HG03469 (cell line): Measurements from ENCODE around the gene WSCD1.

Source experiments
- ATAC-seq: cut with Tn5 transposase; IDR thresholded peaks from one replicate; pipeline ENCODE4 v1.9.1; 2021; ENCODE audit warnings: mild to moderate bottlenecking, moderate library complexity, moderate number of reproducible peaks; ENCODE audit not compliant: unreplicated experiment

WSCD1 gene

GRCh38 chr17:6069539-6070429 is at the start of gene WSCD1:
WSCD1 (plus strand) TSS chr17:6070379; CDS start chr17:6080659, 10,280 bp downstream.
- no peak for ATAC-seq

GRCh38 chr17:6021011-6021400 is 49.2 kb upstream of the WSCD1 start:
- ATAC-seq: no peak

DNA sequence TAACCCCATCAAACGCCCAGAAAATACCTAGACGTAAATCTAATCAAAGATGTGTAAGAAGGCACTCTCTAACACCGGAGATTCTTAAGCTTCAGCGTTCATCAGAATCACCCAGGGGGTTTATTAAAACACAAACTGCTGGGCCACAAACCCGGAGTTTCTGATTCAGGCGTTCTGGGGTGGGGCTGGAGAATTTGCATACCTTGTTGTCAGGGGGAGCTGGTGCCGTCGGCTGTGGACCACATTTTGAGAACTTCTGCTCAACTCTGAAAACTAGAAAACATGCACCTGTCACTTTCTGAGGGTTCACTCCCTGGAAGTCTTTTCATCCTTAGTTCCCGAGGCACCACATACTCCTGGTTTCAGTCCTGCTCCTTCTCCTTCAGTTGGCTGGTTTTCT is 48.6 kb upstream of the WSCD1 start:
- no peak for ATAC-seq

GRCh38 chr17:6023036-6023831 is 46.9 kb upstream of the WSCD1 start:
- ATAC-seq: no peak

DNA sequence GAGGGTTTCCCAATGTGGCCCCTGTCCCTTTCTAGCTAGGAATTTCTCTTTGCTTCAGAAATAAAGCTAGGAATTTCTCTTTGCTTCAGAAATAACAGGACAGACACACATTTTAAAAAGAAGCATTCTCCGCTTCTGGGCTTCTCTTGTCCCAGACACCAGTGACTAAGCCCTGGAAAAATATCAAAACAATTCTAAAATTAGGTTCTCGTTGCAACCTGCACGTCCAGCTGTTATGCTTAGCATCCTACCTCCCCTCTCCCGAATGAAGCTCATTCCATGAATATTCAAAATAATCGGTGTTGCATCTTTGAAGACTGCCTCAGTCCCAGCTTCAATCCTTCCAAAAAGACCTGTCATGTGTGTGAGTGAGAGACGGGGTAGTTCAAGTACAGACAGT is 45.6 kb upstream of the WSCD1 start:
- ATAC-seq: no peak

DNA sequence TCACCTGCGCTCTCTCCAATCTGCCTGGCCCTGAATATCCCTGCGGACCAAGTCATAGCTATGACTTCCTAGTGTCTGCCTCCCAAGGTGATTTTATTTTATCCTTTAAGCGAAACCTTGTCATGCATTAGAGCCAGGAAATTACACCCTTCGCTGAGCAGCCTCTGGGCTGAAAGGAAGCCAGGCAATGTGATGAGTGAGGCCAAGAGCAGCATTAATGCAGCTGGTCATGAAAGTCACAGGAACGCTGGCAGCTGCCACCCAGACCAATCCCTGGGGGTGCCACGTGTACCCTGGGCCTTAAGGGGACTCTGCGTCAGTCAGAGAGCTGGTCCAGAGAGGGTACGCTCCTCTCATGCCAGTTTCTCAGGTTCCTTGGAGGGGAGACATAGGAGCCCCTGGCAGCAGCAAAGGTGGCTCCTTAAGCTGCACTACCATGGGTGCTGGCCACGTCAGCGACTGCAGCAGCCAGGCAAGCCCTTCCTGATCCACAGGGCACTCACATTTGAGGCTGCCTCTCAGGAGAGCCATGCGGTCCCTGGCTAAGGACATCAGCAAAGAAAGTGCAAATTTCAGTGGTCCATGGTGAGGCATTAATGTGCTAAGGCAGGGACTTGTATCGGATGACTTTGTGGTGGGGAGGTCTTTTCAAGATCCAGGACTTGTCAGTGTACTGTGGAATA is 42.7 kb upstream of the WSCD1 start:
- ATAC-seq: no peak

DNA sequence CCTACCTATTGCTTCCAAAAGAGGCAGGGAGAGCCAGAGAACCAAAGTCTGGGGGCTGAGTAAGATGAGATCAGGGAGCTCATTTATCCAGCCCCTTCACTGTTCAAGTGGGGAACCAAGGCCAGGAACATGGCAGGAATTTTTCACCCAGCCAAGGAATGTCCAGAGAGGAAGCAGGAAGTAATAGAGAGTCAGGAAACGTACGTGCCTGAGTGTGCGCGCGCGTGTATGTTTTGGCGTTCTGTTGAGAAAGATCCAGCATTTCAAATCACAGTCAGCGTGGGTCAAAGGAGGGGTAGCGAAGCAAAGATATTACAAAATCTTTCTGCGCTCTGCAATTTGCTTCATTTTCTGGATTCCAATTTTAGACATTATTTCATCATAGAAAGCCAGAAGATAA is 41.9 kb upstream of the WSCD1 start:
- no peak for ATAC-seq

- ATAC-seq: no peak
Measured at GRCh38 chr17:6035801-6036394, 34.3 kb upstream of the WSCD1 start.

DNA sequence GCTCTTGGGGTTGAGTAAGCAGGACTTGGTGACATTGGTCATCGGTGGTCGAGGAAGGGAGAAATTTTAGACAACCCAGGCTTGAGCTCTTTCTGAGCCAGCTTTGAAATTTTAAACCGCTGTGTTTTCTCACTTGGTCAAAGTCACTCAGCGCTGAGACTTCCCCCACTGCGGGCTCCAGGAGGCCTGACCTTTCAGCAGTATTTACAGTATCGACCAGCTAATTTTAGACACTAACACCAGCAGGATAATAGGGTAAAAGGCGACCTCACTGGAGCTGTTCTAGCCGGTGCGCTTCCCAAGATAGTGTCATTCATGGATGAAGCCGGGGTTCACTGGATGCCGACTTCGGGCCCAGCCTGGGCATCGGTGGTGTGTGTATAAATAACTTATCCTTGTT is 29.7 kb upstream of the WSCD1 start:
- no peak for ATAC-seq

- ATAC-seq: no peak
Measured at GRCh38 chr17:6041246-6041645, 28.9 kb upstream of the WSCD1 start.

- no peak for ATAC-seq
Measured at GRCh38 chr17:6043405-6043804, 26.8 kb upstream of the WSCD1 start.

DNA sequence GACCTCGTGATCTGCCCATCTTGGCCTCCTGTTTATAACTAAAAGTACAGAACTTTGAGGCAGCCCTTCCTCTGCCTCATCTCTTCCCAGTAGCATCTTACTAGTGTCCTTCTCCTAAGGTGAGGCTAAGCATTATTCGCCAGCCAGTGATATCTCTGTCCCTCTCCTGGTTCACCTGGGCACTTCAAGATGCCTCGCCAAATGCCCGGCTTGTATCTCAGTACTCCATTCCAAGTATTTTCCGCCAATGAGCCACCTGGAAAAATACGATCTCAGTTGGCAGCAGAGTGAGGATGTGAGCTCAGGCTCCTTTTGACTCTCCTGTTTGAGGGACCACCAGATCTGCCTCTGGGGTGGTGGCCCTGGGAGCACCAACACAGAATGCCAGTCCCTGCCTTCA is 25.9 kb upstream of the WSCD1 start:
- ATAC-seq: no peak

- no peak for ATAC-seq
Measured at GRCh38 chr17:6045621-6046357, 24.4 kb upstream of the WSCD1 start.

DNA sequence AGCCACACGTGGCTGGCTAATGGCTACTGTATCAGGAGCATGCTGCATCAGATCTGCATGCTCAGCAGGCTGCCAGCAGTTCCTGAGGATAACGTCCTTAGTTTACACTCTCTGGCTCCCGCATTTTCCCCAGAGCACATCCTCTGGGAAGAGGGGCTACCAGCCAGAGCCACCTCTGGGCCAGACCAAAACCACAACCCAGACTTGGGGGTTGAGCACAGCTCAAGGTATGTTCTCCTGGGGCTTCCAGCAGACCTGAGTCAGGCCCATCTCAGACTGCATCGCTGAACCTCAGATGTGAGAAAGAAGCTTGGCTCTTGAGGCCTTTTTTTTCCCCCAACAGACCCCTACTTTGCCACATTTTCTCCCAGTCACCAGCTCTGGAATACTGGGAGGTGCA is 23.7 kb upstream of the WSCD1 start:
- no peak for ATAC-seq

- no peak for ATAC-seq
Measured at GRCh38 chr17:6046931-6047330, 23.2 kb upstream of the WSCD1 start.

DNA sequence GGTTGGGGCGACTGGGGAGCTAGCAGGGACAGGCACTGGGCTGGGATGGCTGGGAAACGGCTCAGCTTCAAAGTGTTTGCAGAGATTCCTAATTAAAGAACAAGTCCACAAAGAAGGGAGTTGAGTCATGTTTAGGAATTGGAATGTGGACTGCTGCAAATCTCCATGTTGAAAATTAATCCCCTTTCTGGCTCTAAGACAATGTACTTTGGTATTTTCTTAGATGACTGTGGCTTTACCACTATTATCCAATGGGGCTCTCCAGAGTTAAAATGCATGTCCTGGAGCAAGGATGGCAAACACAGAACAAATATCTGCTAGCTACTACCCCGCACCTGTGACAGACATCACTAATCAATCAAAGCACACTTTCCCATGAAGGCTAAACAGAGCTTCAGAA is 22.2 kb upstream of the WSCD1 start:
- no peak for ATAC-seq

DNA sequence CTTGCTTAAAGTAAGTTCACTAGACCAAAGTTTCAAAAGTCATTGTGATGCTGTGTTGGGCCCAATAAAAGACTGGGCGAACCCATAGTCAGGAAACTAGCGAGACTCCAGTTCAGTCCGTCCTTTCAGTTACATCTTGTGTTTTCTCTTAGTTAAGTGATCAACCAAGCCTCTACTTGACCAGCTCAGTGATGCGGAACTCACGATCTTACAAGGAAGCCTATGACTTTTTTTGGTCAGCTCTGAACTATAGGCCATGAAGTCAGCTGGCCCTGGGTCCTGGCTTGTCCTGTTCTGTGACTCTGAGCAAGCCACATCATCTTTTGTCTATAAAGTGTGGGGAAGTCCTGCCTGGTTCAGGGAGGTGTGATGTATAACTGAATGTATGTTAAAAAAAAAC is 21.7 kb upstream of the WSCD1 start:
- ATAC-seq: no peak

GRCh38 chr17:6052926-6053325 is 17.3 kb upstream of the WSCD1 start:
- ATAC-seq: no peak

DNA sequence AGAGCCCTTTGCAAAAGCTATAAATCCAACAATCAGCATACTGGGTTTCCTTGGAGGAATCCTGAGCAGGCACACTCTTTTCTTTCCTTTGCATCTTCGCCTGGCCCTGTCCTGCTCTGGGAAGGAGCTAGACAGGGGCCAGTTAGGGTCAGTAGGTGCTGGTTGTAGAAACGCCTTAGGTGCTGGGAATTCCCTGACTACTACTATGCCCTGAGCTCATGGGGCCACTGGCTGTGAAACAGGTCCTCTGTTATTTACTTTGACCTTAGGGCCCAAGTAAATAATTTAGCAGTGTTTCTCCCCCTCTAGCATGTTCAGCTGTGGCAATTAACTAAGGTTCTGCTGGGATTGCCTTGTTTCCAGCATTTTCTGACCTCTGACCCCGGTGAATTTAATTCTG is 15.8 kb upstream of the WSCD1 start:
- ATAC-seq: no peak

DNA sequence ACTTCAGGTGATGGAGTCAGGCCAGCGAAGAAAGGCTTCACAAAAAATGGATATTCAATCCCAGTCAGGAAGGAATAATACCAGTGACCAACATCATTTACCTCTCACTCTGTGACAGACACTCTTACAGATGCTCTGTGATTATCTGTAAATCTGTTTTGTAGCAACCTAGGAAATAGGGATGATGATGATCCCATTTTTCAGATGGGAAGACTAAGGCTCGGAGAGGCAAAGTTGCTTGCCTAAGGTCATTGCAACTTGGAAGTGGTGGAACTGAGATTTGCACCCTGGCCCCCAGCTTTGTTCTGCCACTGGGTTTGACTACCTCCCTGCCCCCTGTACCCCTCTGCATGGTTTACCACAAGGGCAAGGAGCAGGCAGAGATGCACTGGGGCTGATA is 14.1 kb upstream of the WSCD1 start:
- no peak for ATAC-seq
